T-cell (primary cell): Measurements from ENCODE around the gene VPS50. TPM values are rescaled to one million over a fixed set of nuclear protein-coding genes. Genes with fewer than 3 reads are reported as not detected.

ENCODE experiments used
- ATAC-seq, 4 experiments: fragments of 200-7000 bp in 3 of 4; fragments of 150-1000 bp in 1 of 4; cut with Tn5 transposase; replicated peaks in 1 of 4; 1 replicate in 3 of 4; 2 replicates in 1 of 4; pipeline ENCODE4 v1.10.0; 2021; ENCODE audit warnings: moderate library complexity in 3 of 4, mild to moderate bottlenecking in 2 of 4, moderate number of reproducible peaks in 1 of 4
- CTCF ChIA-PET, 2 donors: fragments of 300-600 bp; sonication (Branson Sonifier 250); formaldehyde crosslinking; loops; one replicate each; lab custom pipeline; 2022; ENCODE audit warnings: antibody characterized with exemption in 2 of 2; lab: Charles Lee
- POLR2A ChIA-PET, 2 donors: fragments of 300-600 bp; sonication (Branson Sonifier 250); formaldehyde crosslinking; loops; one replicate each; lab custom pipeline; 2022; ENCODE audit warnings: antibody characterized with exemption in 2 of 2; lab: Charles Lee
- DNase-seq, 35 experiments: peaks; one replicate each; pipeline versions ENCODE4 v3.0.0 to v3.0.0-alpha.2; 2013 to 2023
- H3K27ac ChIP-seq: one replicate; pipeline ENCODE4 v1.5.1; 2013; ENCODE audit warnings: low read length
- H3K27me3 ChIP-seq, 2 experiments: replicated peaks in 1 of 2; 1 replicate in 1 of 2; 2 replicates in 1 of 2; pipeline versions ENCODE4 v1.6.1 to v1.7.0; 2013; ENCODE audit warnings: low read length in 1 of 2, mixed read lengths in 1 of 2; ENCODE audit not compliant: control insufficient read depth in 2 of 2, insufficient read depth in 2 of 2; ENCODE audit errors: extremely low read depth in 1 of 2
- H3K36me3 ChIP-seq, 2 donors: 1 replicate in 1 of 2; 2 replicates in 1 of 2; pipeline versions ENCODE4 v1.6.1 to v1.7.0; 2013; ENCODE audit warnings: low read length in 1 of 2; ENCODE audit not compliant: control insufficient read depth in 2 of 2, insufficient read depth in 1 of 2; ENCODE audit errors: extremely low read depth in 1 of 2
- H3K4me1 ChIP-seq, 2 experiments: 1 replicate in 1 of 2; 2 replicates in 1 of 2; pipeline versions ENCODE4 v1.6.1 to v1.7.0; 2013; ENCODE audit warnings: low read length in 2 of 2, mixed read lengths in 1 of 2; ENCODE audit not compliant: insufficient read depth in 2 of 2, control insufficient read depth in 1 of 2; ENCODE audit errors: extremely low read depth in 1 of 2
- H3K4me3 ChIP-seq, 2 donors: 1 replicate in 1 of 2; 2 replicates in 1 of 2; pipeline versions ENCODE4 v1.5.1 to v1.7.0; 2013; ENCODE audit warnings: mild to moderate bottlenecking in 2 of 2, low read length in 1 of 2, moderate library complexity in 1 of 2; ENCODE audit not compliant: control insufficient read depth in 1 of 2; ENCODE audit errors: extremely low read depth in 1 of 2
- H3K9me3 ChIP-seq: 2 replicates; pipeline ENCODE4 v1.7.0; 2013
- H3K27ac Mint-ChIP-seq, 2 donors: one replicate each; pipeline ENCODE4 v1.8.0; 2020 to 2021; ENCODE audit warnings: mild to moderate bottlenecking in 2 of 2, mixed read lengths in 2 of 2
- H3K27me3 Mint-ChIP-seq, 2 donors: one replicate each; pipeline ENCODE4 v1.8.0; 2021 to 2022; ENCODE audit warnings: mixed read lengths in 2 of 2
- H3K36me3 Mint-ChIP-seq: one replicate; pipeline ENCODE4 v1.8.0; 2021; ENCODE audit warnings: mixed read lengths
- H3K4me1 Mint-ChIP-seq, 3 donors: one replicate each; pipeline ENCODE4 v1.8.0; 2020 to 2022; ENCODE audit warnings: mixed read lengths in 3 of 3, mild to moderate bottlenecking in 1 of 3
- H3K4me3 Mint-ChIP-seq, 3 donors: one replicate each; pipeline ENCODE4 v1.8.0; 2020 to 2022; ENCODE audit warnings: mild to moderate bottlenecking in 3 of 3, mixed read lengths in 3 of 3, moderate library complexity in 3 of 3
- H3K9me3 Mint-ChIP-seq, 3 donors: one replicate each; pipeline ENCODE4 v1.8.0; 2020 to 2022; ENCODE audit warnings: mixed read lengths in 3 of 3
- WGBS: methylation state at CpG from one replicate; pipeline ENCODE4 v1.1.5; 2013; ENCODE audit warnings: missing lambda C conversion rate; ENCODE audit not compliant: insufficient coverage; 5-methylcytosine and 5-hydroxymethylcytosine counted together
- total RNA-seq, 35 experiments: library from RNA in 6 of 35; stranded (reverse) in 6 of 35; fragments of 120-200 nt in 1 of 35; gene quantifications; one replicate each; pipeline versions ENCODE4 v1.2.1 to v1.2.4 and lab custom pipeline; 2013 to 2026

The VPS50 gene
- total RNA-seq, 5 donors from 2014 or later (not counting 1 experiment from before 2014, with no cell fraction given): 27.8 to 35.4 (median 31.1) TPM

- CTCF ChIA-PET: interaction anchor here (0.6 to 1.9 kb wide), 2 partner anchors 11 to 52 kb away, joined by 3 to 4 read pairs; no protein-coding TSS in a partner anchor
These were observed 3.4 kb downstream of the VPS50 start for GRCh38 chr7:93235541-93235940.

GRCh38 chr7:93238131-93238530 lies 6.0 kb downstream of the VPS50 start:
- Histone ChIP-seq H3K27me3 (no peaks in the 10 kb centered on the region), H3K36me3 (peaks cover 0 to 10% of the 10 kb centered on the region in 2 donors), H3K4me1 (peaks cover 0 to 3% of the 10 kb centered on the region in 2 experiments), H3K9me3 (no peaks in the 10 kb centered on the region), H3K27ac (no peak overlapping the region), H3K4me3 (no peak overlapping the region)
- Mint-ChIP-seq H3K4me1 (peaks cover 0 to 5% (median 2%) of the 10 kb centered on the region in 3 donors), H3K9me3 (no peaks in the 10 kb centered on the region), H3K4me3 (no peak overlapping the region), H3K27ac (no peak overlapping the region), H3K36me3 (no peaks in the 10 kb centered on the region), H3K27me3 (no peaks in the 10 kb centered on the region)
- no CpG with 5 or more reads among the region's 4 CpGs for WGBS
- ATAC-seq (no peak), DNase-seq (no peak)
- ChIA-PET POLR2A (no interaction called here), CTCF (no interaction called here)

More at GRCh38 chr7:93235541-93235940, 3.4 kb downstream of the VPS50 start:
- ATAC-seq (no peak), DNase-seq (no peak)
- H3K9me3 ChIP-seq: no peaks in the 10 kb centered on the region
- WGBS: 100% methylated on average over 1 of the region's 2 CpGs
- Mint-ChIP-seq H3K27ac (no peak overlapping the region), H3K9me3 (no peaks in the 10 kb centered on the region), H3K36me3 (no peaks in the 10 kb centered on the region), H3K4me1 (peaks cover 12 to 17% (median 12%) of the 10 kb centered on the region in 3 donors), H3K27me3 (no peaks in the 10 kb centered on the region), H3K4me3 (no peak overlapping the region)
- H3K27ac ChIP-seq: no peak overlapping the region
- peaks cover 0 to 9% of the 10 kb centered on the region in 2 donors for H3K36me3 ChIP-seq
- POLR2A ChIA-PET: no interaction called here
- H3K27me3 ChIP-seq: no peaks in the 10 kb centered on the region
- H3K4me1 ChIP-seq: peaks cover 4 to 12% of the 10 kb centered on the region in 2 experiments
- H3K4me3 ChIP-seq: no peak overlapping the region

GRCh38 chr7:93238748-93239147 lies 6.6 kb downstream of the VPS50 start:
- CTCF ChIA-PET: no interaction called here

GRCh38 chr7:93239824-93240223 lies 7.7 kb downstream of the VPS50 start:
- H3K4me1 ChIP-seq: no peaks in the 10 kb centered on the region
- no peak overlapping the region for H3K27ac Mint-ChIP-seq
- H3K27me3 ChIP-seq: no peaks in the 10 kb centered on the region
- H3K27ac ChIP-seq: no peak overlapping the region
- H3K4me3 Mint-ChIP-seq: no peak overlapping the region
- no peaks in the 10 kb centered on the region for H3K9me3 ChIP-seq
- POLR2A ChIA-PET: no interaction called here
- CTCF ChIA-PET: interaction anchor here in 1 of 2 donors (0.6 kb wide), 1 partner anchor 566 kb away, joined by 3 read pairs; no protein-coding TSS in a partner anchor
- no CpG with 5 or more reads among the region's 4 CpGs for WGBS
- H3K36me3 Mint-ChIP-seq: no peaks in the 10 kb centered on the region
- peaks cover 0 to 10% of the 10 kb centered on the region in 2 donors for H3K36me3 ChIP-seq
- ATAC-seq (no peak), DNase-seq (no peak)
- H3K9me3 Mint-ChIP-seq: no peaks in the 10 kb centered on the region
- no peak overlapping the region for H3K4me3 ChIP-seq
- H3K27me3 Mint-ChIP-seq: no peaks in the 10 kb centered on the region
- peaks cover 0 to 6% (median 4%) of the 10 kb centered on the region in 3 donors for H3K4me1 Mint-ChIP-seq

More at GRCh38 chr7:93238748-93239147, 6.6 kb downstream of the VPS50 start:
- Histone ChIP-seq H3K27ac (no peak overlapping the region), H3K4me3 (no peak overlapping the region), H3K4me1 (no peaks in the 10 kb centered on the region), H3K27me3 (no peaks in the 10 kb centered on the region), H3K9me3 (no peaks in the 10 kb centered on the region), H3K36me3 (peaks cover 0 to 10% of the 10 kb centered on the region in 2 donors)
- POLR2A ChIA-PET: no interaction called here
- no peaks in the 10 kb centered on the region for H3K27me3 Mint-ChIP-seq
- H3K4me3 Mint-ChIP-seq: no peak overlapping the region
- H3K9me3 Mint-ChIP-seq: no peaks in the 10 kb centered on the region
- 88% methylated on average over 1 of the region's 2 CpGs for WGBS
- no peaks in the 10 kb centered on the region for H3K36me3 Mint-ChIP-seq
- H3K4me1 Mint-ChIP-seq: peaks cover 0 to 5% (median 2%) of the 10 kb centered on the region in 3 donors
- ATAC-seq (no peak), DNase-seq (no peak)
- H3K27ac Mint-ChIP-seq: no peak overlapping the region

- Histone ChIP-seq H3K4me1 (no peaks in the 10 kb centered on the region), H3K4me3 (no peak overlapping the region), H3K36me3 (peaks cover 0 to 10% of the 10 kb centered on the region in 2 donors), H3K27ac (no peak overlapping the region), H3K27me3 (no peaks in the 10 kb centered on the region), H3K9me3 (no peaks in the 10 kb centered on the region)
- POLR2A ChIA-PET: interaction anchor here (0.6 to 2.0 kb wide), 4 partner anchors 9 to 21 kb away, joined by 3 to 6 read pairs (median 4); partner anchors contain the start of gene VPS50 (in 1 of the 2)
- H3K27ac Mint-ChIP-seq: no peak overlapping the region
- no peak for DNase-seq
- no peaks in the 10 kb centered on the region for H3K36me3 Mint-ChIP-seq
- no peak overlapping the region for H3K4me3 Mint-ChIP-seq
- no peaks in the 10 kb centered on the region for H3K27me3 Mint-ChIP-seq
- WGBS: no CpG with 5 or more reads among the region's 3 CpGs
- peaks cover 9 to 14% (median 12%) of the 10 kb centered on the region in 3 donors for H3K4me1 Mint-ChIP-seq
- ATAC-seq: no peak
- CTCF ChIA-PET: interaction anchor here in 1 of 2 donors (1.5 to 5.9 kb wide), 3 partner anchors 9 to 846 kb away, joined by 4 to 52 read pairs (median 6); partner anchors contain the start of gene VPS50
- H3K9me3 Mint-ChIP-seq: no peaks in the 10 kb centered on the region
These were observed 9.9 kb downstream of the VPS50 start for GRCh38 chr7:93242106-93242505.

- H3K27me3 ChIP-seq: no peaks in the 10 kb centered on the region
- peaks cover 15 to 20% (median 18%) of the 10 kb centered on the region in 3 donors for H3K4me1 Mint-ChIP-seq
- no peak overlapping the region for H3K27ac ChIP-seq
- no CpG with 5 or more reads among the region's 9 CpGs for WGBS
- H3K36me3 ChIP-seq: no peaks in the 10 kb centered on the region
- H3K4me3 Mint-ChIP-seq: peak overlapping the region; percentile 8 to 64 (median 40)
- H3K9me3 Mint-ChIP-seq: no peaks in the 10 kb centered on the region
- ChIA-PET POLR2A (interaction anchor here (0.5 to 1.6 kb wide), 4 partner anchors 13 to 1308 kb away, joined by 3 to 5 read pairs (median 4); no protein-coding TSS in a partner anchor), CTCF (interaction anchor here (0.6 to 5.9 kb wide), 16 partner anchors 9 to 1400 kb away, joined by 3 to 52 read pairs (median 4); partner anchors contain the start of genes COL1A2 (in 1 of the 2), HEPACAM2 (in 1 of the 2) and VPS50 (in 1 of the 2))
- DNase-seq (peak in 1 of 35 experiments; percentile 50), ATAC-seq (peak in 1 of 4 experiments; percentile 45)
- peaks cover 5% of the 10 kb centered on the region for H3K36me3 Mint-ChIP-seq
- H3K4me3 ChIP-seq: no peak overlapping the region
- H3K27ac Mint-ChIP-seq: peak overlapping the region in 1 of 2 donors; percentile 67
- H3K27me3 Mint-ChIP-seq: no peaks in the 10 kb centered on the region
- H3K4me1 ChIP-seq: no peaks in the 10 kb centered on the region
- H3K9me3 ChIP-seq: no peaks in the 10 kb centered on the region
These were observed 13.6 kb downstream of the VPS50 start for GRCh38 chr7:93245525-93246432.
